GM10266 (cell line): ENCODE data around the gene CCBE1.

Experiments
- DNase-seq: peaks from one replicate; pipeline ENCODE4 v3.0.0; 2012; ENCODE audit errors: extremely low spot score
- CTCF ChIP-seq: IDR thresholded peaks from 2 replicates; pipeline ENCODE4 v1.5.1; 2012; ENCODE audit warnings: mild to moderate bottlenecking, low read depth; ENCODE audit not compliant: control insufficient read depth, insufficient read depth; ENCODE audit errors: missing control alignments

CCBE1 gene

GRCh38 chr18:59663096-59663495, 34.1 kb downstream of the CCBE1 start:
- no peak for TF ChIP-seq CTCF
- no peak for DNase-seq

GRCh38 chr18:59661891-59662701, 35.1 kb downstream of the CCBE1 start:
- DNase-seq = no peak
- TF ChIP-seq CTCF = no peak

GRCh38 chr18:59660786-59661743, 36.2 kb downstream of the CCBE1 start:
- TF ChIP-seq CTCF = no peak
- no peak for DNase-seq

GRCh38 chr18:59660366-59660765, 36.9 kb downstream of the CCBE1 start:
- no peak for DNase-seq
- no peak for TF ChIP-seq CTCF

- no peak for DNase-seq
- TF ChIP-seq CTCF = no peak
Observed at GRCh38 chr18:59659508-59660170, 37.6 kb downstream of the CCBE1 start.

- no peak for DNase-seq
- TF ChIP-seq CTCF = no peak
Observed at GRCh38 chr18:59658941-59659340, 38.3 kb downstream of the CCBE1 start.

GRCh38 chr18:59657012-59657411, 40.2 kb downstream of the CCBE1 start:
- no peak for DNase-seq
- TF ChIP-seq CTCF = no peak
